HepG2 (cell line): ENCODE measurements around the gene NME2. TPM values are rescaled to one million over a fixed set of nuclear protein-coding genes. Genes with fewer than 3 reads are reported as not detected.
A peak's percentile ranks its signal among the peaks of the same experiment; 100 is the strongest.

Source experiments
- CREM ChIP-seq, 2 experiments: sonication (generic) in 1 of 2; formaldehyde crosslinking in 1 of 2; IDR thresholded peaks; 2 replicates each; pipeline versions ENCODE4 v1.4.0 to v1.6.1; 2016 to 2020; ENCODE audit warnings: antibody characterized with exemption in 1 of 2, mild to moderate bottlenecking in 1 of 2, missing genetic modification reagents in 1 of 2
- DNMT1 ChIP-seq: sonication (generic); formaldehyde crosslinking; IDR thresholded peaks from 2 replicates; pipeline ENCODE4 v1.5.1; 2020; ENCODE audit warnings: mild to moderate bottlenecking, missing genetic modification reagents
- FIP1L1 ChIP-seq: fragments of 200-400 bp; formaldehyde crosslinking; IDR thresholded peaks from 2 replicates; pipeline ENCODE4 v1.6.1; 2018; ENCODE audit warnings: low read depth, mild to moderate bottlenecking, low read length, moderate library complexity, borderline replicate concordance; ENCODE audit not compliant: insufficient read depth
- FOXK1 ChIP-seq: sonication (generic); formaldehyde crosslinking; IDR thresholded peaks from 2 replicates; pipeline ENCODE4 v1.4.0; 2020; ENCODE audit warnings: low read depth, missing genetic modification reagents, borderline replicate concordance
- HOXA9 ChIP-seq: sonication (generic); formaldehyde crosslinking; IDR thresholded peaks from 2 replicates; pipeline ENCODE4 v1.8.1; 2022; ENCODE audit warnings: missing genetic modification reagents, mild to moderate bottlenecking, moderate library complexity, borderline replicate concordance
- ISL2 ChIP-seq: sonication (generic); formaldehyde crosslinking; IDR thresholded peaks from 2 replicates; pipeline ENCODE4 v1.5.0; 2020; ENCODE audit warnings: missing genetic modification reagents
- MAFG ChIP-seq: sonication (generic); formaldehyde crosslinking; IDR thresholded peaks from 2 replicates; pipeline ENCODE4 v1.5.1; 2020; ENCODE audit warnings: mild to moderate bottlenecking, missing genetic modification reagents
- MAFK ChIP-seq, 2 experiments: IDR thresholded peaks in 1 of 2; conservative IDR thresholded peaks in 1 of 2; 2 replicates each; pipeline ENCODE4 v1.6.1; 2011; ENCODE audit warnings: improper control_type of control experiment in 2 of 2, low read length in 2 of 2
- NR2F1 ChIP-seq, 2 experiments: fragments of 450-650 bp in 1 of 2; formaldehyde crosslinking in 1 of 2; IDR thresholded peaks; 2 replicates each; pipeline versions ENCODE4 v1.5.0 to v1.6.1; 2016 to 2020; ENCODE audit warnings: mild to moderate bottlenecking in 1 of 2, missing compliant biosample characterization in 1 of 2, missing genetic modification reagents in 1 of 2, moderate library complexity in 1 of 2
- NRL ChIP-seq: sonication (generic); formaldehyde crosslinking; IDR thresholded peaks from 2 replicates; pipeline ENCODE4 v1.5.0; 2020; ENCODE audit warnings: missing genetic modification reagents, mild to moderate bottlenecking, moderate library complexity, borderline replicate concordance
- RFX3 ChIP-seq: IDR thresholded peaks from 2 replicates; pipeline ENCODE4 v1.6.1; 2016; ENCODE audit warnings: missing biosample characterization, missing genetic modification reagents
- SALL1 ChIP-seq: sonication (generic); formaldehyde crosslinking; IDR thresholded peaks from 2 replicates; pipeline ENCODE4 v1.8.0; 2022; ENCODE audit warnings: mild to moderate bottlenecking, missing genetic modification reagents
- ZFY ChIP-seq: sonication (generic); formaldehyde crosslinking; IDR thresholded peaks from 2 replicates; pipeline ENCODE4 v1.4.0; 2020; ENCODE audit warnings: missing genetic modification reagents
- ZNF205 ChIP-seq: IDR thresholded peaks from 2 replicates; pipeline ENCODE4 v1.6.1; 2018; ENCODE audit warnings: missing biosample characterization, missing genetic modification reagents
- ZNF570 ChIP-seq: sonication (generic); formaldehyde crosslinking; IDR thresholded peaks from 2 replicates; pipeline ENCODE4 v1.4.0; 2020; ENCODE audit warnings: mild to moderate bottlenecking, missing genetic modification reagents, borderline replicate concordance
- ZNF619 ChIP-seq: sonication (generic); formaldehyde crosslinking; IDR thresholded peaks from 2 replicates; pipeline ENCODE4 v1.4.0; 2020; ENCODE audit warnings: mild to moderate bottlenecking, missing genetic modification reagents
- ZNF670 ChIP-seq: sonication (generic); formaldehyde crosslinking; IDR thresholded peaks from 2 replicates; pipeline ENCODE4 v1.8.0; 2022; ENCODE audit warnings: mild to moderate bottlenecking, missing genetic modification reagents, borderline replicate concordance
- ZNF747 ChIP-seq: sonication (generic); formaldehyde crosslinking; IDR thresholded peaks from 2 replicates; pipeline ENCODE4 v1.8.1; 2023; ENCODE audit warnings: missing genetic modification reagents, mild to moderate bottlenecking, borderline replicate concordance
- ZNF749 ChIP-seq: sonication (generic); formaldehyde crosslinking; IDR thresholded peaks from 2 replicates; pipeline ENCODE4 v1.8.0; 2022; ENCODE audit warnings: mild to moderate bottlenecking, missing genetic modification reagents, moderate library complexity, borderline replicate concordance
- polyA plus RNA-seq, 8 experiments: library from polyadenylated mRNA; depleted of rRNA in 3 of 8; stranded (reverse) in 7 of 8; unstranded in 1 of 8; fragments of >200 nt; fragmentation: Illumina TruSeq in 4 of 8; extraction: Trizol in 4 of 8; gene quantifications; 2 replicates each; pipeline versions ENCODE4 v1.2.1 to v1.2.3, GENCODE V29; 2011 to 2016; ENCODE audit warnings: low read depth in 4 of 8, missing spikeins in 1 of 8, mixed read lengths in 1 of 8; ENCODE audit not compliant: insufficient read depth in 1 of 8
- total RNA-seq, 5 experiments: library from RNA; depleted of rRNA; stranded (reverse); fragments of >200 nt; fragmentation: Illumina TruSeq; extraction: Trizol; gene quantifications; 2 replicates each; pipeline ENCODE4 v1.2.3, GENCODE V29; 2016; ENCODE audit warnings: low read depth in 1 of 5
- TF ChIP-seq, protein P1 (sequence below): sonication (generic); formaldehyde crosslinking; IDR thresholded peaks from 2 replicates; pipeline ENCODE4 v1.5.0; 2020; ENCODE audit warnings: missing genetic modification reagents, mild to moderate bottlenecking, borderline replicate concordance
- TF ChIP-seq, protein P2 (sequence below): sonication (generic); formaldehyde crosslinking; IDR thresholded peaks from 2 replicates; pipeline ENCODE4 v1.4.0; 2020; ENCODE audit warnings: missing genetic modification reagents, borderline replicate concordance
- TF ChIP-seq, protein P3 (sequence below): sonication (generic); formaldehyde crosslinking; IDR thresholded peaks from 2 replicates; pipeline ENCODE4 v1.5.0; 2020; ENCODE audit warnings: mild to moderate bottlenecking, missing genetic modification reagents, moderate library complexity

NME2 gene
- total and polyA plus RNA-seq, 2 of the 13 experiments (the other 11 are each of a cell fraction or from before 2014, with no cell fraction given) = 790 to 1,213 TPM

DNA sequence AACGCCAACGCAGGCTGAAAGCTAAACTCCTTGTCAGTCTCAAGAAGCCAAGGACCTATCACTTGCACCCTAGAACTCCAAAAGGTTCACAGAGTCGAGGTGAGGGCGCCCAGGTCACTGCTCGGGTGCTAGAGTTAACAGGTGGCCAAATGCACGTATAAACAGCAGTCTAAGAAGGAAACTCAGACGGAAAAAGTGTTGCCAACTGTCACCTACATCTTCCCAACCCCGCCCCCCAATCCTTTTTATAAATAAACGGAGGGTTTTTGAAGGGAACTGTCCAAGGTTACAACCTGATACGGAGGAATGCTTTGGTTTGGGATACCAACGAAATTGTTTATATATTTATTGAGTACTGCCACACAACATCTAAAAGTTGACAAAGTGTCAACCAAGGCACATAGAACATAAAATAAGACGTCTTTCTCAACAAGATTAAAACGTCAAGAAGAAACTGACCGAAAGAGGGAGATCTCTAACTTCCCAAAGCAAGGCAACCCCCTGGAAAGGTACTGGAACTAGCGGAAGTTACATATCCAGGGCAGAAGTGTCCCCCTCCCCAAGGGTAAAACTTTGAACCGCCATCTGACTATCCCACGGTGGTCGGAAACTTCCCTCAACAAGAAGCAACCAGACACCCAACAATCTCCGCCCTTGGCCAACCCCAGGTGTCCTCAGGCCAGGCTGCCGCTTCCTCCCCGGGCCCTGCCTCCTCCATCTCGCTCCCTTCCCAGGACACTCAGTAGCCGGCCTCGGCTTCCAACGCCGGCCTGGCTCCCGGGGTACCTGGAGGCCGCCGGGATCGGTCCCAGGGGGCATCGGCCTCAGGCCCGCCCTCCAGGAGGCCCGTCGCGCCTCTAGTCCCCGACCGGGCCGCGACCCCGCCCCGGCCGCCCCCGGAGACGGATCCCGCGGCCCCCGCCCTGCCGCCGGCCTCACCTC is 46.5 kb upstream of the NME2 start (continued):
- TF ChIP-seq NRL = no peak
- TF ChIP-seq, protein P1, sequence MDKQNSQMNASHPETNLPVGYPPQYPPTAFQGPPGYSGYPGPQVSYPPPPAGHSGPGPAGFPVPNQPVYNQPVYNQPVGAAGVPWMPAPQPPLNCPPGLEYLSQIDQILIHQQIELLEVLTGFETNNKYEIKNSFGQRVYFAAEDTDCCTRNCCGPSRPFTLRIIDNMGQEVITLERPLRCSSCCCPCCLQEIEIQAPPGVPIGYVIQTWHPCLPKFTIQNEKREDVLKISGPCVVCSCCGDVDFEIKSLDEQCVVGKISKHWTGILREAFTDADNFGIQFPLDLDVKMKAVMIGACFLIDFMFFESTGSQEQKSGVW = no peak
- no peak for TF ChIP-seq NR2F1 (CRISPR knock-in tag; IDR thresholded peaks at IDR 0.05)
- no peak for TF ChIP-seq MAFG (CRISPR knock-in tag)
- TF ChIP-seq ZNF205 (CRISPR knock-in tag) = no peak
- TF ChIP-seq RFX3 (CRISPR knock-in tag) = no peak
- 0 out of 2 replicates have a peak, but pooled peaks have one; percentile 52 for TF ChIP-seq SALL1 (CRISPR knock-in tag)
- TF ChIP-seq ZNF670 (CRISPR knock-in tag) = no peak
- TF ChIP-seq, protein P2, sequence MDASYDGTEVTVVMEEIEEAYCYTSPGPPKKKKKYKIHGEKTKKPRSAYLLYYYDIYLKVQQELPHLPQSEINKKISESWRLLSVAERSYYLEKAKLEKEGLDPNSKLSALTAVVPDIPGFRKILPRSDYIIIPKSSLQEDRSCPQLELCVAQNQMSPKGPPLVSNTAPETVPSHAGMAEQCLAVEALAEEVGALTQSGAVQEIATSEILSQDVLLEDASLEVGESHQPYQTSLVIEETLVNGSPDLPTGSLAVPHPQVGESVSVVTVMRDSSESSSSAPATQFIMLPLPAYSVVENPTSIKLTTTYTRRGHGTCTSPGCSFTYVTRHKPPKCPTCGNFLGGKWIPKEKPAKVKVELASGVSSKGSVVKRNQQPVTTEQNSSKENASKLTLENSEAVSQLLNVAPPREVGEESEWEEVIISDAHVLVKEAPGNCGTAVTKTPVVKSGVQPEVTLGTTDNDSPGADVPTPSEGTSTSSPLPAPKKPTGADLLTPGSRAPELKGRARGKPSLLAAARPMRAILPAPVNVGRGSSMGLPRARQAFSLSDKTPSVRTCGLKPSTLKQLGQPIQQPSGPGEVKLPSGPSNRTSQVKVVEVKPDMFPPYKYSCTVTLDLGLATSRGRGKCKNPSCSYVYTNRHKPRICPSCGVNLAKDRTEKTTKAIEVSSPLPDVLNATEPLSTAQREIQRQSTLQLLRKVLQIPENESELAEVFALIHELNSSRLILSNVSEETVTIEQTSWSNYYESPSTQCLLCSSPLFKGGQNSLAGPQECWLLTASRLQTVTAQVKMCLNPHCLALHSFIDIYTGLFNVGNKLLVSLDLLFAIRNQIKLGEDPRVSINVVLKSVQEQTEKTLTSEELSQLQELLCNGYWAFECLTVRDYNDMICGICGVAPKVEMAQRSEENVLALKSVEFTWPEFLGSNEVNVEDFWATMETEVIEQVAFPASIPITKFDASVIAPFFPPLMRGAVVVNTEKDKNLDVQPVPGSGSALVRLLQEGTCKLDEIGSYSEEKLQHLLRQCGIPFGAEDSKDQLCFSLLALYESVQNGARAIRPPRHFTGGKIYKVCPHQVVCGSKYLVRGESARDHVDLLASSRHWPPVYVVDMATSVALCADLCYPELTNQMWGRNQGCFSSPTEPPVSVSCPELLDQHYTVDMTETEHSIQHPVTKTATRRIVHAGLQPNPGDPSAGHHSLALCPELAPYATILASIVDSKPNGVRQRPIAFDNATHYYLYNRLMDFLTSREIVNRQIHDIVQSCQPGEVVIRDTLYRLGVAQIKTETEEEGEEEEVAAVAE (CRISPR knock-in tag) = no peak
- TF ChIP-seq FOXK1 (CRISPR knock-in tag) = no peak
- TF ChIP-seq MAFK (conservative IDR thresholded peaks at IDR 0.05 in 1 of 2, IDR thresholded peaks at IDR 0.05 in 1 of 2; ENCODE audit: low read length in 2 of 2) = no peak
- 0 out of 2 replicates have a peak, but pooled peaks have one; percentile 28 for TF ChIP-seq ZNF619 (CRISPR knock-in tag)
- TF ChIP-seq, protein P3, sequence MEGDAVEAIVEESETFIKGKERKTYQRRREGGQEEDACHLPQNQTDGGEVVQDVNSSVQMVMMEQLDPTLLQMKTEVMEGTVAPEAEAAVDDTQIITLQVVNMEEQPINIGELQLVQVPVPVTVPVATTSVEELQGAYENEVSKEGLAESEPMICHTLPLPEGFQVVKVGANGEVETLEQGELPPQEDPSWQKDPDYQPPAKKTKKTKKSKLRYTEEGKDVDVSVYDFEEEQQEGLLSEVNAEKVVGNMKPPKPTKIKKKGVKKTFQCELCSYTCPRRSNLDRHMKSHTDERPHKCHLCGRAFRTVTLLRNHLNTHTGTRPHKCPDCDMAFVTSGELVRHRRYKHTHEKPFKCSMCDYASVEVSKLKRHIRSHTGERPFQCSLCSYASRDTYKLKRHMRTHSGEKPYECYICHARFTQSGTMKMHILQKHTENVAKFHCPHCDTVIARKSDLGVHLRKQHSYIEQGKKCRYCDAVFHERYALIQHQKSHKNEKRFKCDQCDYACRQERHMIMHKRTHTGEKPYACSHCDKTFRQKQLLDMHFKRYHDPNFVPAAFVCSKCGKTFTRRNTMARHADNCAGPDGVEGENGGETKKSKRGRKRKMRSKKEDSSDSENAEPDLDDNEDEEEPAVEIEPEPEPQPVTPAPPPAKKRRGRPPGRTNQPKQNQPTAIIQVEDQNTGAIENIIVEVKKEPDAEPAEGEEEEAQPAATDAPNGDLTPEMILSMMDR = peak; percentile 54
- no peak for TF ChIP-seq ZNF570
- no peak for TF ChIP-seq ISL2
- TF ChIP-seq ZNF749 (CRISPR knock-in tag) = 0 out of 2 replicates have a peak, but pooled peaks have one; percentile 0
- no peak for TF ChIP-seq HOXA9 (CRISPR knock-in tag)
- TF ChIP-seq DNMT1 (CRISPR knock-in tag) = no peak
- TF ChIP-seq ZNF747 (CRISPR knock-in tag) = no peak
- TF ChIP-seq CREM (IDR thresholded peaks at IDR 0.05) = no peak
- no peak for TF ChIP-seq CREM (CRISPR knock-in tag; IDR thresholded peaks at IDR 0.05)
- no peak for TF ChIP-seq FIP1L1
- no peak; the same call in 1 of the 2 replicates for TF ChIP-seq ZFY (CRISPR knock-in tag)
